Panc1 (cell line): ENCODE results near the gene SQOR. TPM values are rescaled to one million over a fixed set of nuclear protein-coding genes. Genes with fewer than 3 reads are reported as not detected.

Experiments
- ATAC-seq: fragments of 200-7000 bp; cut with Tn5 transposase; 2 replicates; pipeline ENCODE4 v1.9.1; 2020; ENCODE audit warnings: mild to moderate bottlenecking, moderate library complexity
- BruUV-seq: library from RNA; stranded (reverse); fragments of 400-500 nt; replicated peaks from 2 replicates; lab custom pipeline; 2021; lab: Mats Ljungman, UMichigan
- CTCF ChIA-PET: fragments of 300-600 bp; sonication (Branson Sonifier 250); formaldehyde crosslinking; loops from one replicate; lab custom pipeline; 2022; ENCODE audit warnings: antibody characterized with exemption; lab: Charles Lee
- POLR2A ChIA-PET: fragments of 300-600 bp; sonication (Branson Sonifier 250); formaldehyde crosslinking; loops from one replicate; lab custom pipeline; 2022; ENCODE audit warnings: antibody characterized with exemption; lab: Charles Lee
- DNase-seq: peaks from one replicate; pipeline ENCODE4 v3.0.0-alpha.2; 2010; ENCODE audit warnings: low read depth, low spot score
- H3K27ac ChIP-seq: 2 replicates; pipeline ENCODE4 v1.5.1; 2011; ENCODE audit warnings: mild to moderate bottlenecking, low read length, inconsistent platforms
- H3K27me3 ChIP-seq: fragments of 200-500 bp; sonication (Bioruptor generic); 2 replicates; pipeline ENCODE4 v1.6.0; 2014; ENCODE audit warnings: low read length, inconsistent platforms; ENCODE audit not compliant: control insufficient read depth, insufficient read depth
- H3K36me3 ChIP-seq: fragments of 200-500 bp; sonication (Bioruptor generic); 2 replicates; pipeline ENCODE4 v1.5.1; 2014; ENCODE audit warnings: inconsistent platforms, mild to moderate bottlenecking, low read length, moderate library complexity; ENCODE audit not compliant: control insufficient read depth, insufficient read depth
- H3K4me1 ChIP-seq: 2 replicates; pipeline ENCODE4 v1.5.1; 2011; ENCODE audit warnings: inconsistent platforms, mild to moderate bottlenecking, low read length, moderate library complexity; ENCODE audit not compliant: control insufficient read depth, insufficient read depth
- H3K4me3 ChIP-seq, 2 experiments: 2 replicates each; pipeline ENCODE4 v1.5.1; 2011 to 2012; ENCODE audit warnings: low read depth in 2 of 2, low read length in 2 of 2, mild to moderate bottlenecking in 2 of 2, inconsistent platforms in 1 of 2, moderate library complexity in 1 of 2
- H3K9me3 ChIP-seq: fragments of 200-500 bp; sonication (Bioruptor generic); 2 replicates; pipeline ENCODE4 v1.5.1; 2014; ENCODE audit warnings: low read depth, mild to moderate bottlenecking, inconsistent platforms, low read length, moderate library complexity; ENCODE audit not compliant: control insufficient read depth, insufficient read depth
- POLR2AphosphoS5 ChIP-seq: IDR thresholded peaks from 2 replicates; pipeline ENCODE4 v1.6.1; 2012; ENCODE audit warnings: mild to moderate bottlenecking, low read depth, low read length, moderate library complexity
- SIN3A ChIP-seq: IDR thresholded peaks from 2 replicates; pipeline ENCODE4 v1.6.1; 2012; ENCODE audit warnings: low read depth, mild to moderate bottlenecking, low read length, moderate library complexity, borderline replicate concordance; ENCODE audit not compliant: insufficient read depth
- TCF7L2 ChIP-seq: IDR thresholded peaks from 2 replicates; pipeline ENCODE4 v1.6.1; 2011; ENCODE audit warnings: mild to moderate bottlenecking, low read depth, low read length, inconsistent platforms
- in situ Hi-C: cut with HindIII; loops from 2 replicates; pipeline ENCODE4 v1.10.0; 2016; ENCODE audit warnings: low sequenced_read_pairs, low pct_unique_long_range_greater_than_20kb
- intact Hi-C: fragments of 100-400 bp; cut with micrococcal nuclease; formaldehyde crosslinking; loops from one replicate; pipeline ENCODE4 v1.10.0; 2022; ENCODE audit not compliant: unreplicated experiment
- total RNA-seq: library from RNA; stranded (reverse); gene quantifications from one replicate; pipeline ENCODE4 v1.2.1, GENCODE V29; 2021; ENCODE audit not compliant: unreplicated experiment
- TF ChIP-seq, protein P1 (sequence below), 2 experiments: IDR thresholded peaks; 2 replicates each; pipeline ENCODE4 v1.6.1; 2011 to 2012; ENCODE audit warnings: low read depth in 2 of 2, control low read depth in 1 of 2, low read length in 1 of 2, mild to moderate bottlenecking in 1 of 2, moderate library complexity in 1 of 2; ENCODE audit not compliant: insufficient read depth in 1 of 2
- TF ChIP-seq, protein P2 (sequence below): fragments of 450-650 bp; IDR thresholded peaks from 2 replicates; pipeline ENCODE4 v1.5.1; 2017; ENCODE audit warnings: mild to moderate bottlenecking

SQOR gene
- total RNA-seq, 1 experiment from 2014 or later: 62.2 TPM

DNA sequence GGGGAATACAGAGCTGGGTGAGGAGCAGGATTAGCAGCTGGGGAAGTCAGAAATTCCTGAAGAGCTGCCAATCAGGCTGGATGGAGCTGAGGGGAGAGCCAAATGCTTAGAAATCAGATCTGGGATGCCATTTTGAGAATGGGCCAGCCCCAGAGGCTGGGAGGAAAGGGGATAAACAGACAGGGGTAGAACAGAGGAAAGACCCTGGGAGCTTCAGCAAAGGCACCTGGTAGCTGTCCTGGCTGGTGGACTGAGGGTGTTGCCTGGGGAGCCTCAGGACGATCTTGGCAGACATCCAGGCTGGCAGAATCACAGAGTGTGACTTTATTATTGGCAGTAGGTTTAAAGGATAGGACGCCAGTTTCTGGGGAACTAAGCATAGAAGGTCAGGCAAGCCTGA lies 97.8 kb downstream of the SQOR start:
- H3K27me3 ChIP-seq: no peaks in the 10 kb centered on the region
- ChIA-PET CTCF (interaction anchor here (0.8 kb wide), 1 partner anchor 63 kb away, joined by 3 read pairs; no protein-coding TSS in a partner anchor), POLR2A (no interaction called here)
- H3K4me3 ChIP-seq: no peak overlapping the region
- ATAC-seq: no peak
- no peak for TF ChIP-seq SIN3A
- TF ChIP-seq POLR2AphosphoS5: no peak
- TF ChIP-seq, protein P1, sequence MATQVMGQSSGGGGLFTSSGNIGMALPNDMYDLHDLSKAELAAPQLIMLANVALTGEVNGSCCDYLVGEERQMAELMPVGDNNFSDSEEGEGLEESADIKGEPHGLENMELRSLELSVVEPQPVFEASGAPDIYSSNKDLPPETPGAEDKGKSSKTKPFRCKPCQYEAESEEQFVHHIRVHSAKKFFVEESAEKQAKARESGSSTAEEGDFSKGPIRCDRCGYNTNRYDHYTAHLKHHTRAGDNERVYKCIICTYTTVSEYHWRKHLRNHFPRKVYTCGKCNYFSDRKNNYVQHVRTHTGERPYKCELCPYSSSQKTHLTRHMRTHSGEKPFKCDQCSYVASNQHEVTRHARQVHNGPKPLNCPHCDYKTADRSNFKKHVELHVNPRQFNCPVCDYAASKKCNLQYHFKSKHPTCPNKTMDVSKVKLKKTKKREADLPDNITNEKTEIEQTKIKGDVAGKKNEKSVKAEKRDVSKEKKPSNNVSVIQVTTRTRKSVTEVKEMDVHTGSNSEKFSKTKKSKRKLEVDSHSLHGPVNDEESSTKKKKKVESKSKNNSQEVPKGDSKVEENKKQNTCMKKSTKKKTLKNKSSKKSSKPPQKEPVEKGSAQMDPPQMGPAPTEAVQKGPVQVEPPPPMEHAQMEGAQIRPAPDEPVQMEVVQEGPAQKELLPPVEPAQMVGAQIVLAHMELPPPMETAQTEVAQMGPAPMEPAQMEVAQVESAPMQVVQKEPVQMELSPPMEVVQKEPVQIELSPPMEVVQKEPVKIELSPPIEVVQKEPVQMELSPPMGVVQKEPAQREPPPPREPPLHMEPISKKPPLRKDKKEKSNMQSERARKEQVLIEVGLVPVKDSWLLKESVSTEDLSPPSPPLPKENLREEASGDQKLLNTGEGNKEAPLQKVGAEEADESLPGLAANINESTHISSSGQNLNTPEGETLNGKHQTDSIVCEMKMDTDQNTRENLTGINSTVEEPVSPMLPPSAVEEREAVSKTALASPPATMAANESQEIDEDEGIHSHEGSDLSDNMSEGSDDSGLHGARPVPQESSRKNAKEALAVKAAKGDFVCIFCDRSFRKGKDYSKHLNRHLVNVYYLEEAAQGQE (IDR thresholded peaks at IDR 0.05; ENCODE audit: insufficient read depth in 1 of 2, low read depth in 2 of 2, low read length in 1 of 2): no peak
- TF ChIP-seq TCF7L2: no peak
- TF ChIP-seq, protein P2, sequence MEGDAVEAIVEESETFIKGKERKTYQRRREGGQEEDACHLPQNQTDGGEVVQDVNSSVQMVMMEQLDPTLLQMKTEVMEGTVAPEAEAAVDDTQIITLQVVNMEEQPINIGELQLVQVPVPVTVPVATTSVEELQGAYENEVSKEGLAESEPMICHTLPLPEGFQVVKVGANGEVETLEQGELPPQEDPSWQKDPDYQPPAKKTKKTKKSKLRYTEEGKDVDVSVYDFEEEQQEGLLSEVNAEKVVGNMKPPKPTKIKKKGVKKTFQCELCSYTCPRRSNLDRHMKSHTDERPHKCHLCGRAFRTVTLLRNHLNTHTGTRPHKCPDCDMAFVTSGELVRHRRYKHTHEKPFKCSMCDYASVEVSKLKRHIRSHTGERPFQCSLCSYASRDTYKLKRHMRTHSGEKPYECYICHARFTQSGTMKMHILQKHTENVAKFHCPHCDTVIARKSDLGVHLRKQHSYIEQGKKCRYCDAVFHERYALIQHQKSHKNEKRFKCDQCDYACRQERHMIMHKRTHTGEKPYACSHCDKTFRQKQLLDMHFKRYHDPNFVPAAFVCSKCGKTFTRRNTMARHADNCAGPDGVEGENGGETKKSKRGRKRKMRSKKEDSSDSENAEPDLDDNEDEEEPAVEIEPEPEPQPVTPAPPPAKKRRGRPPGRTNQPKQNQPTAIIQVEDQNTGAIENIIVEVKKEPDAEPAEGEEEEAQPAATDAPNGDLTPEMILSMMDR: no peak
- no peak overlapping the region for H3K27ac ChIP-seq
- DNase-seq: no peak
- no TSS peak for BruUV-seq
- in situ Hi-C loops: no loop called here
- H3K9me3 ChIP-seq: no peaks in the 10 kb centered on the region
- intact Hi-C loops: no loop called here
- H3K36me3 ChIP-seq: no peaks in the 10 kb centered on the region
- no peaks in the 10 kb centered on the region for H3K4me1 ChIP-seq

DNA sequence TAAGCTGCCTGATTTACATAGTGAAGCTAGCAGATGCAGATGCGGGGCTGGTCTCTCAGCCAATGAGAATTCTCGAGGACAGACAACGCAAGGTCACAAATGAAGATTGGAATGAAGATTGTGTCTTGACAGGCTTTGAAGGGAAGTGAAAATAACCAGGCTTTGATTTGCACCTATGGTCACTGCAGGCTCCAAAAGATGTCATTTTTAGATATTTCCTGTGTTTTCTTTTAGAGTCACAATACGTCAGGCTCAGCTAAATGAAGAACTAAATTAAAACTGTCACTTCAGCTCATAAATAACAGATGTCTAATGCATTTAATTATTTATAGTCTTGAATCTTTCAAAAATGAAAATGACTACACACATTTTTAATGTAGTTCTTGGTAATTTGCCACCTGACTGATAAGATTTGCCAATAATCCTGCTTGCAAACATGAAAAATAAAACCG lies 99.5 kb downstream of the SQOR start:
- H3K27me3 ChIP-seq: no peaks in the 10 kb centered on the region
- POLR2A ChIA-PET: no interaction called here

More for the DNA sequence above, 99.5 kb downstream of the SQOR start:
- H3K4me3 ChIP-seq: no peak overlapping the region
- CTCF ChIA-PET: no interaction called here
- in situ Hi-C loops: no loop called here
- H3K36me3 ChIP-seq: no peaks in the 10 kb centered on the region
- no peaks in the 10 kb centered on the region for H3K4me1 ChIP-seq
- DNase-seq (no peak), ATAC-seq (no peak)
- no peak overlapping the region for H3K27ac ChIP-seq
- BruUV-seq: no TSS peak
- TF ChIP-seq, protein P2: no peak
- no peak for TF ChIP-seq TCF7L2
- TF ChIP-seq, protein P1 (IDR thresholded peaks at IDR 0.05; ENCODE audit: insufficient read depth in 1 of 2, low read depth in 2 of 2, low read length in 1 of 2): no peak
- intact Hi-C loops: no loop called here
- no peaks in the 10 kb centered on the region for H3K9me3 ChIP-seq

Other genes with a start within 250 kb of the SQOR start
- 9.3 TPM for gene SLC30A4, start 112.3 kb upstream of the SQOR start, total RNA-seq
- gene BLOC1S6, start 47.6 kb upstream of the SQOR start, total RNA-seq: 52.0 TPM